Psoas muscle (tissue), 8 donors: ENCODE measurements around the gene IFNG. TPM values are rescaled to one million over a fixed set of nuclear protein-coding genes. Genes with fewer than 3 reads are reported as not detected.

Experiments
- ATAC-seq, 4 donors: fragments of 200-7000 bp; cut with Tn5 transposase; one replicate each; pipeline ENCODE4 v1.9.1; 2020; ENCODE audit warnings: moderate library complexity in 3 of 4, mild to moderate bottlenecking in 2 of 4
- DNase-seq, 2 donors: peaks; one replicate each; pipeline ENCODE4 v3.0.0-alpha.2; 2020
- H3K27ac ChIP-seq: fragments of 200-600 bp; one replicate; pipeline ENCODE4 v1.8.0; 2022
- H3K27me3 ChIP-seq, 3 donors: fragments of 200-600 bp in 1 of 3; one replicate each; pipeline versions ENCODE4 v1.6.1 to v1.8.0; 2013 to 2022; ENCODE audit warnings: low read length in 2 of 3, mild to moderate bottlenecking in 2 of 3, moderate library complexity in 1 of 3; ENCODE audit not compliant: insufficient read depth in 3 of 3
- H3K36me3 ChIP-seq, 2 donors: fragments of 200-600 bp in 1 of 2; one replicate each; pipeline versions ENCODE4 v1.6.1 to v1.8.0; 2013 to 2022; ENCODE audit warnings: low read depth in 1 of 2, mild to moderate bottlenecking in 1 of 2, moderate library complexity in 1 of 2; ENCODE audit not compliant: insufficient read depth in 1 of 2
- H3K4me1 ChIP-seq: fragments of 200-600 bp; one replicate; pipeline ENCODE4 v1.8.0; 2022
- H3K4me3 ChIP-seq: fragments of 200-600 bp; one replicate; pipeline ENCODE4 v1.8.0; 2022; ENCODE audit warnings: mild to moderate bottlenecking
- H3K9me3 ChIP-seq: fragments of 200-600 bp; one replicate; pipeline ENCODE4 v1.8.0; 2022
- WGBS, 3 donors: extraction: QIAGEN DNeasy Blood & Tissue Kit; methylation state at CpG; one replicate each; pipeline versions ENCODE4 v1.1.6 to v1.1.7; 2013; 5-methylcytosine and 5-hydroxymethylcytosine counted together
- intact Hi-C, 2 donors: fragments of 100-400 bp; cut with DNase I; formaldehyde crosslinking; loops; one replicate each; pipeline versions ENCODE4 v1.11.0 to v1.14.2; 2022
- polyA plus RNA-seq, 3 donors: library from polyadenylated mRNA; stranded (reverse); fragments of 200-250 nt; gene quantifications; one replicate each; pipeline ENCODE4 v1.2.3, GENCODE V29; 2013
- total RNA-seq, 4 donors: library from RNA; stranded (reverse); fragmentation: NEBNext Ultra II Directional in 2 of 4; extraction: Animal tissue kit (Norgen Biotek cat#: 25700) in 2 of 4; gene quantifications; one replicate each; pipeline versions ENCODE4 v1.2.1 to v1.2.4, GENCODE V29; 2021 to 2023
- TF ChIP-seq, protein P1 (sequence below): fragments of 200-600 bp; IDR thresholded peaks from one replicate; pipeline ENCODE4 v1.8.0; 2022; ENCODE audit warnings: antibody characterized with exemption
- donor health status: healthy with polysubstance abuse.
- donor health status: DM: no; HTN: no; CAD: no; lungs with moderate emphysema.
- donor health status: Bipolar disorder and iron deficiency.
- donor health status: healthy.
- donor health status: DM: yes; HTN: yes; CAD: no.
- donor health status: DM: no; HTN: no; CAD: no.
- donor health status: DM: no; HTN: no; CAD: no.
- donor health status: DM: yes; HTN: yes; CAD: no.

The IFNG gene
- total and polyA plus RNA-seq, 7 donors: not detected

- no peaks in the 10 kb centered on the region for H3K36me3 ChIP-seq
- H3K27me3 ChIP-seq: no peaks in the 10 kb centered on the region
- DNase-seq (no peak), ATAC-seq (no peak)
- intact Hi-C loops: no loop called here
- H3K4me1 ChIP-seq: no peaks in the 10 kb centered on the region
- WGBS, 3 donors: 81 to 88% (median 87%) methylated on average over 4 of the region's 4 CpGs
- H3K9me3 ChIP-seq: no peaks in the 10 kb centered on the region
- TF ChIP-seq, protein P1, sequence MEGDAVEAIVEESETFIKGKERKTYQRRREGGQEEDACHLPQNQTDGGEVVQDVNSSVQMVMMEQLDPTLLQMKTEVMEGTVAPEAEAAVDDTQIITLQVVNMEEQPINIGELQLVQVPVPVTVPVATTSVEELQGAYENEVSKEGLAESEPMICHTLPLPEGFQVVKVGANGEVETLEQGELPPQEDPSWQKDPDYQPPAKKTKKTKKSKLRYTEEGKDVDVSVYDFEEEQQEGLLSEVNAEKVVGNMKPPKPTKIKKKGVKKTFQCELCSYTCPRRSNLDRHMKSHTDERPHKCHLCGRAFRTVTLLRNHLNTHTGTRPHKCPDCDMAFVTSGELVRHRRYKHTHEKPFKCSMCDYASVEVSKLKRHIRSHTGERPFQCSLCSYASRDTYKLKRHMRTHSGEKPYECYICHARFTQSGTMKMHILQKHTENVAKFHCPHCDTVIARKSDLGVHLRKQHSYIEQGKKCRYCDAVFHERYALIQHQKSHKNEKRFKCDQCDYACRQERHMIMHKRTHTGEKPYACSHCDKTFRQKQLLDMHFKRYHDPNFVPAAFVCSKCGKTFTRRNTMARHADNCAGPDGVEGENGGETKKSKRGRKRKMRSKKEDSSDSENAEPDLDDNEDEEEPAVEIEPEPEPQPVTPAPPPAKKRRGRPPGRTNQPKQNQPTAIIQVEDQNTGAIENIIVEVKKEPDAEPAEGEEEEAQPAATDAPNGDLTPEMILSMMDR: no peak
- H3K27ac ChIP-seq: no peak overlapping the region
- H3K4me3 ChIP-seq: no peak overlapping the region
Observed at GRCh38 chr12:68189821-68190242, 30.3 kb upstream of the IFNG start.

DNA sequence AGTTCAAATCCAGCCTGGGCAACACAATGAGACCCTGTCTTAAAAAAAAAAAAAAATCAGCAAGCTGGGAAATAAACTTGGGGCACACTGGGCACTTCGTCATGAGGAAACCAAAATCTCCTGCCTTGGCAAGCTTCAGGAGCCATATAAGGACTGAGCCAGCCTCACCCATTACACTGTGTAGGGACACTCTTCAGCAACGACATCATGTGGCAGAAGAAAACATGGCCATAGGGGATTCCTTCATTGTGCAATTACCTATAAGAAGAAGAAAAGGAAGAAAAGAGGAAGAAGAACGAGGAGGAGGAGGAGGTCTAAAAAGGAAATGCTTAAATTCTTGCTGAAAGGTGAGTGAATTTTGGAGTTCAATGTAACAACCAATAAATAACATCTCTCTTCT lies 26.1 kb upstream of the IFNG start:
- no peaks in the 10 kb centered on the region for H3K4me1 ChIP-seq
- no peak overlapping the region for H3K27ac ChIP-seq
- no peak for DNase-seq
- H3K27me3 ChIP-seq: no peaks in the 10 kb centered on the region
- no peak for ATAC-seq
- H3K9me3 ChIP-seq: no peaks in the 10 kb centered on the region
- H3K36me3 ChIP-seq: no peaks in the 10 kb centered on the region
- intact Hi-C loops: no loop called here
- WGBS, 3 donors: 68 to 76% (median 70%) methylated on average over 3 of the region's 3 CpGs
- TF ChIP-seq, protein P1: no peak
- no peak overlapping the region for H3K4me3 ChIP-seq

DNA sequence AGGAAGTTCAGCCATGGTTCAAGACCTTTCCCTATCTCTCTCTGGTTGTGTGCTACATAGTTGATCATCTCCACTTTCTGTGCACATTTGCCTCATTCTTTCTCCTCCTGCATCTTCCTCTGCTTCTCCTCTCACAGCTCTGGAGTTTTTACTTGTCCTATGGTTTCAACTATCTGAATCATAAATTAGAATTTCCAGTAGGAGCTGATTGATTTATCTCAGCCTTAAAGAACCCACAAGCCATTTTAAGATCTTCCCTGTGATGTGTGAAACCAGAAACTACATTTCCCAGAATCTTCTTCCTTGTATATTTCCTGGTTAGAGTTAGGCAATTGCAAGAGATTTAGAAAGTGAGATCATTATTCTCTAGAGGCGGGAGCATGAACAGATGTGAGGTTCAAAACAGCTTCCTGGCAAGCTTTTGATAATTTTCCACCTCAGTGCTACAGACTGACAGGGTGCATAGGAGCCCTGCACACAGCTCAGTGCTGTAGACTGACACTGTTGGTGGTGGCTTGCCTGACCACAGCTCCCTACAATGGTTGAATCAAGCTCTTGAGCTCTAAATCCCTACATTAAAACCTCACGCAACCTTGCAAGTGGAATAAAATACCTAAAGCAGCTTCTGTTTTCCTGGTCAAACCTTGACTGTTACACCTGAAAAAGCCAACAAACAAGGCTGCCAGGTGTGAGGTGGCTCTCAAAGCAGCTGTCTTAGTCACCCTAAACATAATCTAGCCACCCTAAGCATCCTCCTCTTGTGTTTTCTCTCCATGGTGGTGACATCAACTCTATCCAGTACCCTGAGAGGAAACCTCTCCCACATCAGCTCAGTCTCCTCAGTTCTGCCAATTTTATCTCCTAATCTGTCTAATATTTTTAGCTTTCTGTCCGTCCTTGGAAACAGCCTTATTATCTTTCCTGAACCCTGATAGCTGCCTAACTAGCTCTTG lies 21.5 kb upstream of the IFNG start:
- no peak overlapping the region for H3K4me3 ChIP-seq
- 38 to 42% (median 39%) methylated on average over 3 of the region's 3 CpGs for WGBS, 3 donors

GRCh38 chr12:68178774-68179439 lies 19.4 kb upstream of the IFNG start:
- TF ChIP-seq, protein P1: no peak
- Histone ChIP-seq H3K4me1 (no peaks in the 10 kb centered on the region), H3K4me3 (no peak overlapping the region), H3K9me3 (no peaks in the 10 kb centered on the region), H3K27ac (no peak overlapping the region), H3K27me3 (no peaks in the 10 kb centered on the region), H3K36me3 (no peaks in the 10 kb centered on the region)
- intact Hi-C loops: no loop called here
- ATAC-seq (no peak), DNase-seq (no peak)
- 64 to 80% (median 72%) methylated on average over 3 of the region's 3 CpGs for WGBS, 3 donors

More for the DNA sequence above, 21.5 kb upstream of the IFNG start:
- Histone ChIP-seq H3K36me3 (no peaks in the 10 kb centered on the region), H3K9me3 (no peaks in the 10 kb centered on the region), H3K27ac (no peak overlapping the region), H3K4me1 (no peaks in the 10 kb centered on the region), H3K27me3 (no peaks in the 10 kb centered on the region)
- TF ChIP-seq, protein P1: no peak
- peak in 3 of 4 donors; percentile 35 to 69 (median 37) for ATAC-seq
- peak in 1 of 2 donors; percentile 50 for DNase-seq
- intact Hi-C loops: no loop called here
